ENCODE results near the gene RERE.

GRCh38 chr1:8421721-8422120 lies 395.7 kb downstream of the RERE start:
- TF ChIP-seq, protein P1, sequence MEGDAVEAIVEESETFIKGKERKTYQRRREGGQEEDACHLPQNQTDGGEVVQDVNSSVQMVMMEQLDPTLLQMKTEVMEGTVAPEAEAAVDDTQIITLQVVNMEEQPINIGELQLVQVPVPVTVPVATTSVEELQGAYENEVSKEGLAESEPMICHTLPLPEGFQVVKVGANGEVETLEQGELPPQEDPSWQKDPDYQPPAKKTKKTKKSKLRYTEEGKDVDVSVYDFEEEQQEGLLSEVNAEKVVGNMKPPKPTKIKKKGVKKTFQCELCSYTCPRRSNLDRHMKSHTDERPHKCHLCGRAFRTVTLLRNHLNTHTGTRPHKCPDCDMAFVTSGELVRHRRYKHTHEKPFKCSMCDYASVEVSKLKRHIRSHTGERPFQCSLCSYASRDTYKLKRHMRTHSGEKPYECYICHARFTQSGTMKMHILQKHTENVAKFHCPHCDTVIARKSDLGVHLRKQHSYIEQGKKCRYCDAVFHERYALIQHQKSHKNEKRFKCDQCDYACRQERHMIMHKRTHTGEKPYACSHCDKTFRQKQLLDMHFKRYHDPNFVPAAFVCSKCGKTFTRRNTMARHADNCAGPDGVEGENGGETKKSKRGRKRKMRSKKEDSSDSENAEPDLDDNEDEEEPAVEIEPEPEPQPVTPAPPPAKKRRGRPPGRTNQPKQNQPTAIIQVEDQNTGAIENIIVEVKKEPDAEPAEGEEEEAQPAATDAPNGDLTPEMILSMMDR (IDR thresholded peaks at IDR 0.05), result no peak
- TF ChIP-seq POLR2A (IDR thresholded peaks at IDR 0.05), result no peak

Data from uterus (tissue), 2 donors.